ENCODE data around the gene JAZF1. TPM values are rescaled to one million over a fixed set of nuclear protein-coding genes. Genes with fewer than 3 reads are reported as not detected.

The JAZF1 gene
- total and polyA plus RNA-seq, 9 of the 15 experiments (the other 6 are each of a cell fraction or from before 2014, with no cell fraction given) = 0.04 to 0.64 (median 0.11) TPM; not detected in 3

GRCh38 chr7:27782849-27783248, 397.7 kb downstream of the JAZF1 start (continued):
- TF ChIP-seq CREB3L1 (IDR thresholded peaks at IDR 0.05; ENCODE audit: borderline replicate concordance, low read depth) (no peak), ZBTB1 (CRISPR knock-in tag; IDR thresholded peaks at IDR 0.05; ENCODE audit: borderline replicate concordance, low read depth) (no peak), PHB2 (IDR thresholded peaks at IDR 0.05; ENCODE audit: low read depth) (no peak), ZBTB8A (IDR thresholded peaks at IDR 0.05; ENCODE audit: partially characterized antibody) (no peak), ZNF668 (CRISPR knock-in tag; IDR thresholded peaks at IDR 0.05) (no peak), DIDO1 (tag; IDR thresholded peaks at IDR 0.05; ENCODE audit: low read depth) (no peak)
- TF ChIP-seq, protein P1, sequence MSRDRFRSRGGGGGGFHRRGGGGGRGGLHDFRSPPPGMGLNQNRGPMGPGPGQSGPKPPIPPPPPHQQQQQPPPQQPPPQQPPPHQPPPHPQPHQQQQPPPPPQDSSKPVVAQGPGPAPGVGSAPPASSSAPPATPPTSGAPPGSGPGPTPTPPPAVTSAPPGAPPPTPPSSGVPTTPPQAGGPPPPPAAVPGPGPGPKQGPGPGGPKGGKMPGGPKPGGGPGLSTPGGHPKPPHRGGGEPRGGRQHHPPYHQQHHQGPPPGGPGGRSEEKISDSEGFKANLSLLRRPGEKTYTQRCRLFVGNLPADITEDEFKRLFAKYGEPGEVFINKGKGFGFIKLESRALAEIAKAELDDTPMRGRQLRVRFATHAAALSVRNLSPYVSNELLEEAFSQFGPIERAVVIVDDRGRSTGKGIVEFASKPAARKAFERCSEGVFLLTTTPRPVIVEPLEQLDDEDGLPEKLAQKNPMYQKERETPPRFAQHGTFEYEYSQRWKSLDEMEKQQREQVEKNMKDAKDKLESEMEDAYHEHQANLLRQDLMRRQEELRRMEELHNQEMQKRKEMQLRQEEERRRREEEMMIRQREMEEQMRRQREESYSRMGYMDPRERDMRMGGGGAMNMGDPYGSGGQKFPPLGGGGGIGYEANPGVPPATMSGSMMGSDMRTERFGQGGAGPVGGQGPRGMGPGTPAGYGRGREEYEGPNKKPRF (IDR thresholded peaks at IDR 0.05; ENCODE audit: low read depth, low read length) = no peak

GRCh38 chr7:27781188-27781587, 399.4 kb downstream of the JAZF1 start:
- H3K9ac ChIP-seq (ENCODE audit: insufficient read depth in 1 of 2, low read depth in 2 of 2, low read length in 2 of 2) = no peak overlapping the region
- FAIRE-seq (no peak), ATAC-seq (no peak), DNase-seq (ENCODE audit: extremely low read depth in 1 of 4, low spot score in 3 of 4) (no peak)
- POLR2A ChIA-PET = no interaction called here
- no peaks in the 10 kb centered on the region for H3K9me1 ChIP-seq (ENCODE audit: control insufficient read depth, insufficient read depth, low read length)
- H2AFZ ChIP-seq (ENCODE audit: low read depth, low read length) = no peak overlapping the region
- intact Hi-C loops (cut with micrococcal nuclease) = loop anchor here (5.0 to 10.0 kb wide), 2 partner anchors 34 to 244 kb away; no protein-coding TSS in a partner anchor
- H4K20me1 ChIP-seq (replicated peaks; ENCODE audit: control insufficient read depth, insufficient read depth, low read length) = no peaks in the 10 kb centered on the region
- no TSS peak for BruUV-seq (replicated peaks)
- no peaks in the 10 kb centered on the region; a peak in 1 of 5 replicates for H3K4me1 ChIP-seq (replicated peaks in 1 of 2; ENCODE audit: control insufficient read depth in 2 of 2, insufficient read depth in 2 of 2, low read length in 2 of 2)
- WGBS (ENCODE audit: insufficient coverage, low coverage, missing lambda C conversion rate) = 90% methylated on average over 2 of the region's 2 CpGs
- CTCF ChIA-PET (ENCODE audit: low intra/inter-chr PET ratio) = no interaction called here
- H3K36me3 ChIP-seq (ENCODE audit: control insufficient read depth, insufficient read depth, low read length) = peaks cover 6% of the 10 kb centered on the region
- no peaks in the 10 kb centered on the region for H3K27me3 ChIP-seq (ENCODE audit: control insufficient read depth in 2 of 2, insufficient read depth in 2 of 2, low read length in 2 of 2)
- no peak overlapping the region for H3K27ac ChIP-seq (ENCODE audit: extremely low read depth, low read depth, low read length)
- 0 out of 3 replicates have a peak, but pooled peaks cover 3% of the 10 kb centered on the region for H3K79me2 ChIP-seq (ENCODE audit: control insufficient read depth, insufficient read depth, low read length)
- in situ Hi-C loops (cut with MboI) = no loop called here
- no peak overlapping the region for H3K4me2 ChIP-seq (ENCODE audit: insufficient read depth, low read length)
- H3K4me3 ChIP-seq = no peak overlapping the region
- H3K9me3 ChIP-seq (replicated peaks; ENCODE audit: control insufficient read depth, insufficient read depth, low read depth, low read length) = no peaks in the 10 kb centered on the region
- TF ChIP-seq, protein P1 (IDR thresholded peaks at IDR 0.05; ENCODE audit: low read depth, low read length) = no peak
- no peak for TF ChIP-seq L3MBTL2 (IDR thresholded peaks at IDR 0.05)
- TF ChIP-seq, protein P2, sequence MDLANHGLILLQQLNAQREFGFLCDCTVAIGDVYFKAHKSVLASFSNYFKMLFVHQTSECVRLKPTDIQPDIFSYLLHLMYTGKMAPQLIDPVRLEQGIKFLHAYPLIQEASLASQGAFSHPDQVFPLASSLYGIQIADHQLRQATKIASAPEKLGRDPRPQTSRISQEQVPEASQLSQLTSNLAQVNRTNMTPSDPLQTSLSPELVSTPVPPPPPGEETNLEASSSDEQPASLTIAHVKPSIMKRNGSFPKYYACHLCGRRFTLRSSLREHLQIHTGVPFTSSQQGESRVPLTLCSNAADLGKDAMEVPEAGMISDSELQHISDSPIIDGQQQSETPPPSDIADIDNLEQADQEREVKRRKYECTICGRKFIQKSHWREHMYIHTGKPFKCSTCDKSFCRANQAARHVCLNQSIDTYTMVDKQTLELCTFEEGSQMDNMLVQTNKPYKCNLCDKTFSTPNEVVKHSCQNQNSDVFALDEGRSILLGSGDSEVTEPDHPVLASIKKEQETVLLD (IDR thresholded peaks at IDR 0.05) = no peak
- TF ChIP-seq EGR1 (conservative IDR thresholded peaks at IDR 0.05) = no peak
- TF ChIP-seq ZNF584 (CRISPR knock-in tag; IDR thresholded peaks at IDR 0.05; ENCODE audit: low read depth) = no peak
- TF ChIP-seq TSC22D4 (tag; IDR thresholded peaks at IDR 0.05) = no peak

All from K562 (cell line).